CD14-positive monocyte (primary cell): ENCODE results near the gene ZNF670. TPM values are rescaled to one million over a fixed set of nuclear protein-coding genes. Genes with fewer than 3 reads are reported as not detected.
A peak's percentile ranks its signal among the peaks of the same experiment; 100 is the strongest.

Experiments
- DNase-seq, 3 donors: peaks; one replicate each; pipeline ENCODE4 v3.0.0-alpha.2; 2011 to 2022
- H2AFZ ChIP-seq: 2 replicates; pipeline ENCODE4 v1.6.0; 2012; ENCODE audit warnings: mild to moderate bottlenecking, low read depth, low read length, inconsistent platforms; ENCODE audit not compliant: insufficient read depth, poor library complexity, severe bottlenecking
- H3K27ac ChIP-seq, 2 donors: 1 replicate in 1 of 2; 2 replicates in 1 of 2; pipeline ENCODE4 v1.5.1; 2012 to 2013; ENCODE audit warnings: low read length in 2 of 2, control low read depth in 1 of 2, inconsistent platforms in 1 of 2, low read depth in 1 of 2, mild to moderate bottlenecking in 1 of 2
- H3K27me3 ChIP-seq, 2 donors: one replicate each; pipeline versions ENCODE4 v1.6.0 to v1.6.1; 2011 to 2013; ENCODE audit warnings: low read length in 2 of 2; ENCODE audit not compliant: control insufficient read depth in 2 of 2, insufficient read depth in 2 of 2
- H3K36me3 ChIP-seq, 2 donors: replicated peaks in 1 of 2; 1 replicate in 1 of 2; 2 replicates in 1 of 2; pipeline versions ENCODE4 v1.5.1 to v1.6.1; 2012 to 2013; ENCODE audit warnings: low read length in 2 of 2, control low read depth in 1 of 2, inconsistent platforms in 1 of 2, mild to moderate bottlenecking in 1 of 2; ENCODE audit not compliant: insufficient read depth in 2 of 2, control insufficient read depth in 1 of 2
- H3K4me1 ChIP-seq, 2 donors: 1 replicate in 1 of 2; 2 replicates in 1 of 2; pipeline versions ENCODE4 v1.5.1 to v1.6.1; 2012 to 2013; ENCODE audit warnings: low read length in 2 of 2, control low read depth in 1 of 2, inconsistent platforms in 1 of 2, mild to moderate bottlenecking in 1 of 2, moderate library complexity in 1 of 2; ENCODE audit not compliant: insufficient read depth in 2 of 2, control insufficient read depth in 1 of 2
- H3K4me2 ChIP-seq: replicated peaks from 2 replicates; pipeline ENCODE3; 2012; ENCODE audit warnings: low read length, moderate library complexity, mild to moderate bottlenecking; ENCODE audit not compliant: poor library complexity, severe bottlenecking; ENCODE audit errors: extremely low read depth
- H3K4me3 ChIP-seq, 3 experiments: fragments of 200-600 bp in 1 of 3; sonication (generic) in 1 of 3; replicated peaks in 1 of 3; 1 replicate in 2 of 3; 2 replicates in 1 of 3; pipeline ENCODE4 v1.5.1; 2011 to 2013; ENCODE audit warnings: low read length in 3 of 3, mild to moderate bottlenecking in 3 of 3, control low read depth in 2 of 3, low read depth in 2 of 3, inconsistent platforms in 1 of 3, moderate library complexity in 1 of 3
- H3K79me2 ChIP-seq: 2 replicates; pipeline ENCODE4 v1.6.0; 2012; ENCODE audit warnings: mild to moderate bottlenecking, control low read depth, inconsistent platforms, low read length, moderate library complexity; ENCODE audit not compliant: insufficient read depth
- H3K9ac ChIP-seq: 2 replicates; pipeline ENCODE4 v1.6.0; 2017; ENCODE audit warnings: low read length, mild to moderate bottlenecking; ENCODE audit not compliant: insufficient read depth, poor library complexity, severe bottlenecking
- H3K9me3 ChIP-seq, 2 donors: replicated peaks in 1 of 2; 1 replicate in 1 of 2; 2 replicates in 1 of 2; pipeline versions ENCODE4 v1.5.1 to v1.6.1; 2012 to 2013; ENCODE audit warnings: low read length in 2 of 2, control low read depth in 1 of 2; ENCODE audit not compliant: control insufficient read depth in 1 of 2, insufficient read depth in 1 of 2
- H4K20me1 ChIP-seq: 2 replicates; pipeline ENCODE4 v1.6.0; 2012; ENCODE audit warnings: mild to moderate bottlenecking, low read length, control low read depth, moderate library complexity; ENCODE audit not compliant: insufficient read depth
- H3K27ac Mint-ChIP-seq, 7 donors: one replicate each; pipeline ENCODE4 v1.8.0; 2020; ENCODE audit warnings: mild to moderate bottlenecking in 7 of 7, mixed read lengths in 7 of 7, moderate library complexity in 6 of 7, inconsistent platforms in 2 of 7
- H3K27me3 Mint-ChIP-seq, 3 donors: one replicate each; pipeline ENCODE4 v1.8.0; 2021 to 2022; ENCODE audit warnings: low read depth in 3 of 3, mild to moderate bottlenecking in 3 of 3, mixed read lengths in 3 of 3, moderate library complexity in 3 of 3, inconsistent platforms in 1 of 3
- H3K36me3 Mint-ChIP-seq, 2 donors: one replicate each; pipeline ENCODE4 v1.8.0; 2020; ENCODE audit warnings: mixed read lengths in 2 of 2, inconsistent platforms in 1 of 2, mild to moderate bottlenecking in 1 of 2
- H3K4me1 Mint-ChIP-seq: one replicate; pipeline ENCODE4 v1.8.0; 2020; ENCODE audit warnings: mild to moderate bottlenecking, mixed read lengths
- H3K4me3 Mint-ChIP-seq, 2 donors: one replicate each; pipeline ENCODE4 v1.8.0; 2020; ENCODE audit warnings: mild to moderate bottlenecking in 2 of 2, mixed read lengths in 2 of 2, moderate library complexity in 1 of 2
- H3K9me3 Mint-ChIP-seq, 7 donors: one replicate each; pipeline ENCODE4 v1.8.0; 2020 to 2022; ENCODE audit warnings: mixed read lengths in 7 of 7, mild to moderate bottlenecking in 6 of 7, moderate library complexity in 6 of 7, inconsistent platforms in 2 of 7
- WGBS: methylation state at CpG from one replicate; pipeline ENCODE4 v1.1.5; 2013; ENCODE audit warnings: missing lambda C conversion rate; ENCODE audit not compliant: insufficient coverage; 5-methylcytosine and 5-hydroxymethylcytosine counted together
- intact Hi-C, 2 donors: fragments of 100-400 bp; cut with micrococcal nuclease; formaldehyde crosslinking; loops; one replicate each; pipeline versions ENCODE4 v1.15.0 to v1.15.1; 2023
- polyA plus RNA-seq, 3 donors: library from polyadenylated mRNA; depleted of rRNA in 1 of 3; unstranded in 2 of 3; stranded (reverse) in 1 of 3; fragments of 300-500 nt in 2 of 3; fragments of >200 nt in 1 of 3; fragmentation: Illumina TruSeq in 2 of 3; gene quantifications; 1 replicate in 2 of 3; 2 replicates in 1 of 3; pipeline ENCODE4 v1.2.3, GENCODE V29; 2012 to 2021
- TF ChIP-seq, protein P1 (sequence below): fragments of 200-600 bp; IDR thresholded peaks from one replicate; pipeline ENCODE4 v1.8.0; 2022; ENCODE audit warnings: antibody characterized with exemption, mild to moderate bottlenecking

ZNF670 gene
- polyA plus RNA-seq, 3 donors: 0.43 to 1.3 (median 0.44) TPM

DNA sequence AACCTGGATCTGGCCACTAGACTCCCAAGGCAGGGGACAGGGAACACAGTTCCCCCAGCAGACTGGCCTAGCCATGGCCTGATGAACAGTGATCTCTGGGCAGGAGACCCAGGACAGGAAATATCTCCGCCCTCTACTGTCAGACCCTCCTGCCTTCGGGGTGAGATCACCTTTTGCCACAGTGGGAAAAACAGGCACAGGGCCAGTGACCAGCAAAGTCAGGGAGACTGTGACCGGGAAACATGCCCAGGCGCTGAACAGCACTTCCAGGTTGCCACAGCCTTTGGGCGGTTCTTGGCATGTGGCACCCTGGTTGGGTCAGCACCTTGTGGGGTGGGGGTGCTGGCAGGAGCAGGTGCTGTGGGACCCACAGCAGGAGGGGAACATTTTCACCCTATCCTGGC is 34.5 kb upstream of the ZNF670 start:
- Histone ChIP-seq H3K27me3 (peaks cover 25 to 56% of the 10 kb centered on the region in 2 donors), H3K4me2 (no peak overlapping the region), H3K4me3 (no peak overlapping the region), H3K79me2 (no peaks in the 10 kb centered on the region), H3K9me3 (peaks cover 0 to 13% of the 10 kb centered on the region in 2 donors), H3K36me3 (no peaks in the 10 kb centered on the region), H4K20me1 (no peaks in the 10 kb centered on the region), H3K27ac (no peak overlapping the region), H2AFZ (no peak overlapping the region), H3K9ac (no peak overlapping the region), H3K4me1 (peaks cover 12 to 18% of the 10 kb centered on the region in 2 donors)
- H3K36me3 Mint-ChIP-seq: peaks cover 5 to 7% of the 10 kb centered on the region in 2 donors
- WGBS: 81% methylated on average over 4 of the region's 5 CpGs
- peaks cover 3 to 23% (median 17%) of the 10 kb centered on the region in 7 donors for H3K9me3 Mint-ChIP-seq
- H3K27me3 Mint-ChIP-seq: peaks cover 45 to 65% (median 58%) of the 10 kb centered on the region in 3 donors
- peaks cover 10% of the 10 kb centered on the region for H3K4me1 Mint-ChIP-seq
- TF ChIP-seq, protein P1, sequence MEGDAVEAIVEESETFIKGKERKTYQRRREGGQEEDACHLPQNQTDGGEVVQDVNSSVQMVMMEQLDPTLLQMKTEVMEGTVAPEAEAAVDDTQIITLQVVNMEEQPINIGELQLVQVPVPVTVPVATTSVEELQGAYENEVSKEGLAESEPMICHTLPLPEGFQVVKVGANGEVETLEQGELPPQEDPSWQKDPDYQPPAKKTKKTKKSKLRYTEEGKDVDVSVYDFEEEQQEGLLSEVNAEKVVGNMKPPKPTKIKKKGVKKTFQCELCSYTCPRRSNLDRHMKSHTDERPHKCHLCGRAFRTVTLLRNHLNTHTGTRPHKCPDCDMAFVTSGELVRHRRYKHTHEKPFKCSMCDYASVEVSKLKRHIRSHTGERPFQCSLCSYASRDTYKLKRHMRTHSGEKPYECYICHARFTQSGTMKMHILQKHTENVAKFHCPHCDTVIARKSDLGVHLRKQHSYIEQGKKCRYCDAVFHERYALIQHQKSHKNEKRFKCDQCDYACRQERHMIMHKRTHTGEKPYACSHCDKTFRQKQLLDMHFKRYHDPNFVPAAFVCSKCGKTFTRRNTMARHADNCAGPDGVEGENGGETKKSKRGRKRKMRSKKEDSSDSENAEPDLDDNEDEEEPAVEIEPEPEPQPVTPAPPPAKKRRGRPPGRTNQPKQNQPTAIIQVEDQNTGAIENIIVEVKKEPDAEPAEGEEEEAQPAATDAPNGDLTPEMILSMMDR: no peak
- H3K27ac Mint-ChIP-seq: peak overlapping the region in 1 of 7 donors; percentile 21
- DNase-seq: no peak
- peak overlapping the region in 1 of 2 donors; percentile 76 for H3K4me3 Mint-ChIP-seq
- intact Hi-C loops: no loop called here

DNA sequence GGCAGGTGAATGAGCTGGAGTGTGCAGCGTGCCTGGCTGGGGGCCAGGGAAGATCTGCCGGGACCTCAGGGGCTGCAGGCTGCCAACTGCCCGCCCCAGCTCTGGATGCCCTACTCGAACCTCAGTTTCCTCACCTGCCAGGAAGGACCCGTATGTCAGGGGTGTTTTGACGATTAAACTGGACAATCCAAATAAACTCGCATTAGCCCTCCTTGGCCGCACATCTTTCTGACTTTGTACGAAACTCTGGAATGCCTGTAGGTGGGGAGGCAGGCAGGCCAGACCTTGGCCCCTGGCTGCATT is 33.8 kb upstream of the ZNF670 start:
- Histone ChIP-seq H3K27me3 (peaks cover 25 to 56% of the 10 kb centered on the region in 2 donors), H3K27ac (no peak overlapping the region), H3K4me3 (peak overlapping the region in 1 of 3 experiments; percentile 75), H3K9ac (peak overlapping the region; percentile 65), H4K20me1 (no peaks in the 10 kb centered on the region), H3K36me3 (no peaks in the 10 kb centered on the region), H2AFZ (peak overlapping the region; percentile 83), H3K79me2 (no peaks in the 10 kb centered on the region), H3K4me2 (peak overlapping the region; percentile 88), H3K4me1 (peaks cover 12 to 18% of the 10 kb centered on the region in 2 donors), H3K9me3 (peaks cover 0 to 13% of the 10 kb centered on the region in 2 donors)
- Mint-ChIP-seq H3K27me3 (peaks cover 46 to 69% (median 60%) of the 10 kb centered on the region in 3 donors), H3K27ac (peak overlapping the region in 1 of 7 donors; percentile 25), H3K4me3 (peak overlapping the region; percentile 16 to 76), H3K36me3 (peaks cover 5 to 7% of the 10 kb centered on the region in 2 donors), H3K9me3 (peaks cover 3 to 25% (median 17%) of the 10 kb centered on the region in 7 donors), H3K4me1 (peaks cover 10% of the 10 kb centered on the region)
- DNase-seq: no peak
- TF ChIP-seq, protein P1: no peak
- intact Hi-C loops: no loop called here
- 73% methylated on average over 8 of the region's 9 CpGs for WGBS
